Myometrial cell (primary cell): ENCODE results near the gene GFM1. TPM values are rescaled to one million over a fixed set of nuclear protein-coding genes. Genes with fewer than 3 reads are reported as not detected.

Experiments used
- total RNA-seq: library from RNA; depleted of rRNA; stranded (reverse); fragments of >200 nt; gene quantifications from 2 replicates; pipeline ENCODE4 v1.2.3, GENCODE V29; 2015

GFM1 gene
- total RNA-seq = 30.7 and 39.5 TPM in 2 replicates

GRCh38 chr3:158644345-158644908 lies at the start of gene GFM1:
GFM1 (plus strand) TSS chr3:158644527; CDS start chr3:158644635, 108 bp downstream.

GRCh38 chr3:158672215-158673176 lies 28.2 kb downstream of the GFM1 start, which contains the start of gene LXN:
LXN (minus strand) TSS chr3:158672648; CDS start chr3:158672478, 170 bp downstream.

GRCh38 chr3:158731938-158732855 lies 87.9 kb downstream of the GFM1 start, which contains the start of gene RARRES1:
RARRES1 (minus strand) TSS chr3:158732457; CDS start chr3:158732415, 42 bp downstream.

Other genes starting within 250 kb of the GFM1 start
- 17.0 and 17.2 TPM in 2 replicates for gene MLF1, start 73.3 kb upstream of the GFM1 start, total RNA-seq
- 311 and 346 TPM in 2 replicates for gene LXN, start 28.1 kb downstream of the GFM1 start, total RNA-seq
- 148 and 180 TPM in 2 replicates for gene RARRES1, start 87.9 kb downstream of the GFM1 start, total RNA-seq
- 178 and 195 TPM in 2 replicates for gene MFSD1, start 157.5 kb downstream of the GFM1 start, total RNA-seq